ENCODE results near the gene ADGRG4. TPM values are rescaled to one million over a fixed set of nuclear protein-coding genes. Genes with fewer than 3 reads are reported as not detected.

The ADGRG4 gene
- polyA plus RNA-seq, 6 donors from 2014 or later = not detected

Other genes with a start within 250 kb of the ADGRG4 start
- 10 to 100 TPM in 5 of 6 donors, 1 to 10 TPM in 1; 4.5 to 24.0 (median 13.3) TPM for gene FHL1, start 153.4 kb upstream of the ADGRG4 start, polyA plus RNA-seq (ENCODE audit: low read depth in 6 of 6)
- gene MAP7D3, start 49.6 kb upstream of the ADGRG4 start, polyA plus RNA-seq (ENCODE audit: low read depth in 6 of 6) = 1 to 10 TPM in 5 of 6 donors, under 1 TPM in 1; 0.26 to 8.6 (median 4.0) TPM
- not detected for gene BRS3, start 187.0 kb downstream of the ADGRG4 start, polyA plus RNA-seq (ENCODE audit: low read depth in 6 of 6)
- gene HTATSF1, start 196.6 kb downstream of the ADGRG4 start, polyA plus RNA-seq (ENCODE audit: low read depth in 6 of 6) = 10 to 100 TPM; 32.3 to 46.3 (median 34.6) TPM
- gene VGLL1, start 231.3 kb downstream of the ADGRG4 start, polyA plus RNA-seq (ENCODE audit: low read depth in 6 of 6) = not detected

Measured in naive B cell (primary cell).